GM20431 (cell line): ENCODE measurements around the gene DRD2.

Source experiments
- in situ Hi-C: fragments of 300-500 bp; cut with MseI, MboI; formaldehyde crosslinking; loops from one replicate; pipeline ENCODE4 v1.15.0; 2020; ENCODE audit warnings: low sequenced_read_pairs; ENCODE audit not compliant: unreplicated experiment

DRD2 gene

GRCh38 chr11:113377681-113378412 lies 97.4 kb downstream of the DRD2 start:
- in situ Hi-C loops = no loop called here

- in situ Hi-C loops = no loop called here
Measured at GRCh38 chr11:113376156-113376555, 99.0 kb downstream of the DRD2 start.

- in situ Hi-C loops = no loop called here
Measured at GRCh38 chr11:113375402-113375801, 99.8 kb downstream of the DRD2 start.

GRCh38 chr11:113373981-113374560 lies 101.1 kb downstream of the DRD2 start:
- in situ Hi-C loops = no loop called here

GRCh38 chr11:113373306-113373705 lies 101.9 kb downstream of the DRD2 start:
- in situ Hi-C loops = no loop called here

GRCh38 chr11:113372309-113372708 lies 102.9 kb downstream of the DRD2 start:
- in situ Hi-C loops = no loop called here

- in situ Hi-C loops = no loop called here
Measured at GRCh38 chr11:113370634-113371033, 104.6 kb downstream of the DRD2 start.

GRCh38 chr11:113369411-113369810 lies 105.8 kb downstream of the DRD2 start:
- in situ Hi-C loops = no loop called here

GRCh38 chr11:113365895-113366294 lies 109.3 kb downstream of the DRD2 start:
- in situ Hi-C loops = no loop called here

- in situ Hi-C loops = no loop called here
Measured at GRCh38 chr11:113363996-113364641, 111.1 kb downstream of the DRD2 start.

GRCh38 chr11:113363406-113363805 lies 111.8 kb downstream of the DRD2 start:
- in situ Hi-C loops = no loop called here
